CD14-positive monocyte (primary cell): Measurements from ENCODE around the gene MS4A12. TPM values are rescaled to one million over a fixed set of nuclear protein-coding genes. Genes with fewer than 3 reads are reported as not detected.

Experiments
- DNase-seq, 3 donors: peaks; one replicate each; pipeline ENCODE4 v3.0.0-alpha.2; 2011 to 2022
- H2AFZ ChIP-seq: 2 replicates; pipeline ENCODE4 v1.6.0; 2012; ENCODE audit warnings: mild to moderate bottlenecking, low read depth, low read length, inconsistent platforms; ENCODE audit not compliant: insufficient read depth, poor library complexity, severe bottlenecking
- H3K27ac ChIP-seq, 2 donors: 1 replicate in 1 of 2; 2 replicates in 1 of 2; pipeline ENCODE4 v1.5.1; 2012 to 2013; ENCODE audit warnings: low read length in 2 of 2, control low read depth in 1 of 2, inconsistent platforms in 1 of 2, low read depth in 1 of 2, mild to moderate bottlenecking in 1 of 2
- H3K27me3 ChIP-seq, 2 donors: one replicate each; pipeline versions ENCODE4 v1.6.0 to v1.6.1; 2011 to 2013; ENCODE audit warnings: low read length in 2 of 2; ENCODE audit not compliant: control insufficient read depth in 2 of 2, insufficient read depth in 2 of 2
- H3K36me3 ChIP-seq, 2 donors: replicated peaks in 1 of 2; 1 replicate in 1 of 2; 2 replicates in 1 of 2; pipeline versions ENCODE4 v1.5.1 to v1.6.1; 2012 to 2013; ENCODE audit warnings: low read length in 2 of 2, control low read depth in 1 of 2, inconsistent platforms in 1 of 2, mild to moderate bottlenecking in 1 of 2; ENCODE audit not compliant: insufficient read depth in 2 of 2, control insufficient read depth in 1 of 2
- H3K4me1 ChIP-seq, 2 donors: 1 replicate in 1 of 2; 2 replicates in 1 of 2; pipeline versions ENCODE4 v1.5.1 to v1.6.1; 2012 to 2013; ENCODE audit warnings: low read length in 2 of 2, control low read depth in 1 of 2, inconsistent platforms in 1 of 2, mild to moderate bottlenecking in 1 of 2, moderate library complexity in 1 of 2; ENCODE audit not compliant: insufficient read depth in 2 of 2, control insufficient read depth in 1 of 2
- H3K4me2 ChIP-seq: replicated peaks from 2 replicates; pipeline ENCODE3; 2012; ENCODE audit warnings: low read length, moderate library complexity, mild to moderate bottlenecking; ENCODE audit not compliant: poor library complexity, severe bottlenecking; ENCODE audit errors: extremely low read depth
- H3K4me3 ChIP-seq, 3 experiments: fragments of 200-600 bp in 1 of 3; sonication (generic) in 1 of 3; replicated peaks in 1 of 3; 1 replicate in 2 of 3; 2 replicates in 1 of 3; pipeline ENCODE4 v1.5.1; 2011 to 2013; ENCODE audit warnings: low read length in 3 of 3, mild to moderate bottlenecking in 3 of 3, control low read depth in 2 of 3, low read depth in 2 of 3, inconsistent platforms in 1 of 3, moderate library complexity in 1 of 3
- H3K79me2 ChIP-seq: 2 replicates; pipeline ENCODE4 v1.6.0; 2012; ENCODE audit warnings: mild to moderate bottlenecking, control low read depth, inconsistent platforms, low read length, moderate library complexity; ENCODE audit not compliant: insufficient read depth
- H3K9ac ChIP-seq: 2 replicates; pipeline ENCODE4 v1.6.0; 2017; ENCODE audit warnings: low read length, mild to moderate bottlenecking; ENCODE audit not compliant: insufficient read depth, poor library complexity, severe bottlenecking
- H3K9me3 ChIP-seq, 2 donors: replicated peaks in 1 of 2; 1 replicate in 1 of 2; 2 replicates in 1 of 2; pipeline versions ENCODE4 v1.5.1 to v1.6.1; 2012 to 2013; ENCODE audit warnings: low read length in 2 of 2, control low read depth in 1 of 2; ENCODE audit not compliant: control insufficient read depth in 1 of 2, insufficient read depth in 1 of 2
- H4K20me1 ChIP-seq: 2 replicates; pipeline ENCODE4 v1.6.0; 2012; ENCODE audit warnings: mild to moderate bottlenecking, low read length, control low read depth, moderate library complexity; ENCODE audit not compliant: insufficient read depth
- H3K27ac Mint-ChIP-seq, 7 donors: one replicate each; pipeline ENCODE4 v1.8.0; 2020; ENCODE audit warnings: mild to moderate bottlenecking in 7 of 7, mixed read lengths in 7 of 7, moderate library complexity in 6 of 7, inconsistent platforms in 2 of 7
- H3K27me3 Mint-ChIP-seq, 3 donors: one replicate each; pipeline ENCODE4 v1.8.0; 2021 to 2022; ENCODE audit warnings: low read depth in 3 of 3, mild to moderate bottlenecking in 3 of 3, mixed read lengths in 3 of 3, moderate library complexity in 3 of 3, inconsistent platforms in 1 of 3
- H3K36me3 Mint-ChIP-seq, 2 donors: one replicate each; pipeline ENCODE4 v1.8.0; 2020; ENCODE audit warnings: mixed read lengths in 2 of 2, inconsistent platforms in 1 of 2, mild to moderate bottlenecking in 1 of 2
- H3K4me1 Mint-ChIP-seq: one replicate; pipeline ENCODE4 v1.8.0; 2020; ENCODE audit warnings: mild to moderate bottlenecking, mixed read lengths
- H3K4me3 Mint-ChIP-seq, 2 donors: one replicate each; pipeline ENCODE4 v1.8.0; 2020; ENCODE audit warnings: mild to moderate bottlenecking in 2 of 2, mixed read lengths in 2 of 2, moderate library complexity in 1 of 2
- H3K9me3 Mint-ChIP-seq, 7 donors: one replicate each; pipeline ENCODE4 v1.8.0; 2020 to 2022; ENCODE audit warnings: mixed read lengths in 7 of 7, mild to moderate bottlenecking in 6 of 7, moderate library complexity in 6 of 7, inconsistent platforms in 2 of 7
- WGBS: methylation state at CpG from one replicate; pipeline ENCODE4 v1.1.5; 2013; ENCODE audit warnings: missing lambda C conversion rate; ENCODE audit not compliant: insufficient coverage; 5-methylcytosine and 5-hydroxymethylcytosine counted together
- intact Hi-C, 2 donors: fragments of 100-400 bp; cut with micrococcal nuclease; formaldehyde crosslinking; loops; one replicate each; pipeline versions ENCODE4 v1.15.0 to v1.15.1; 2023
- polyA plus RNA-seq, 3 donors: library from polyadenylated mRNA; depleted of rRNA in 1 of 3; unstranded in 2 of 3; stranded (reverse) in 1 of 3; fragments of 300-500 nt in 2 of 3; fragments of >200 nt in 1 of 3; fragmentation: Illumina TruSeq in 2 of 3; gene quantifications; 1 replicate in 2 of 3; 2 replicates in 1 of 3; pipeline ENCODE4 v1.2.3, GENCODE V29; 2012 to 2021
- TF ChIP-seq, protein P1 (sequence below): fragments of 200-600 bp; IDR thresholded peaks from one replicate; pipeline ENCODE4 v1.8.0; 2022; ENCODE audit warnings: antibody characterized with exemption, mild to moderate bottlenecking

Gene MS4A12
- polyA plus RNA-seq, 3 donors = not detected

DNA sequence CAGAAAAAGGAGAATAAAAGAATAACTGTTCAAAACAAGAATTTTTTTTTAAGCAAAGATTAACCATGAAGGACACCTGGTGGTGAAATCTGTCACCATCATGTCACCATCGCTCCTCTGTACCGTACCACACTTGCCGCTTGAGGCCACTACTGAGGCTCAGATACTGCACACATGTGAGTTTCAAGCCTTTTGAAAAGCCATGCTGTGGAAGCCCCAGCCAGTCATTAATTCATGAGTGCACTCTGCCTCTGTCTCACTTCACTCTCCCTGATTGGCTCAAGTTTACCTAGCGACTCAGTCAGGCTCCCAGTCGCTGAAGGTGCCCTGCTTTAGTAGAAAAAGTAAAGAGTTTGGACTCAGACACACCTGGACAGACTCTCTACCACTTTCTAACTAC, 6.6 kb upstream of the MS4A12 start:
- Mint-ChIP-seq H3K36me3 (no peaks in the 10 kb centered on the region), H3K9me3 (peaks cover 2 to 11% (median 8%) of the 10 kb centered on the region in 7 donors), H3K27ac (peak overlapping the region in 1 of 7 donors; percentile 54), H3K27me3 (no peaks in the 10 kb centered on the region), H3K4me1 (peaks cover 28% of the 10 kb centered on the region), H3K4me3 (no peak overlapping the region)
- DNase-seq = peak; percentile 32 to 65 (median 55)
- H3K9ac ChIP-seq = no peak overlapping the region
- no peak overlapping the region for H3K27ac ChIP-seq
- H3K9me3 ChIP-seq = peaks cover 0 to 5% of the 10 kb centered on the region in 2 donors
- no peak overlapping the region for H2AFZ ChIP-seq
- WGBS = 82% methylated on average over 3 of the region's 5 CpGs
- no peaks in the 10 kb centered on the region for H4K20me1 ChIP-seq
- TF ChIP-seq, protein P1, sequence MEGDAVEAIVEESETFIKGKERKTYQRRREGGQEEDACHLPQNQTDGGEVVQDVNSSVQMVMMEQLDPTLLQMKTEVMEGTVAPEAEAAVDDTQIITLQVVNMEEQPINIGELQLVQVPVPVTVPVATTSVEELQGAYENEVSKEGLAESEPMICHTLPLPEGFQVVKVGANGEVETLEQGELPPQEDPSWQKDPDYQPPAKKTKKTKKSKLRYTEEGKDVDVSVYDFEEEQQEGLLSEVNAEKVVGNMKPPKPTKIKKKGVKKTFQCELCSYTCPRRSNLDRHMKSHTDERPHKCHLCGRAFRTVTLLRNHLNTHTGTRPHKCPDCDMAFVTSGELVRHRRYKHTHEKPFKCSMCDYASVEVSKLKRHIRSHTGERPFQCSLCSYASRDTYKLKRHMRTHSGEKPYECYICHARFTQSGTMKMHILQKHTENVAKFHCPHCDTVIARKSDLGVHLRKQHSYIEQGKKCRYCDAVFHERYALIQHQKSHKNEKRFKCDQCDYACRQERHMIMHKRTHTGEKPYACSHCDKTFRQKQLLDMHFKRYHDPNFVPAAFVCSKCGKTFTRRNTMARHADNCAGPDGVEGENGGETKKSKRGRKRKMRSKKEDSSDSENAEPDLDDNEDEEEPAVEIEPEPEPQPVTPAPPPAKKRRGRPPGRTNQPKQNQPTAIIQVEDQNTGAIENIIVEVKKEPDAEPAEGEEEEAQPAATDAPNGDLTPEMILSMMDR = peak; percentile 80
- H3K27me3 ChIP-seq = no peaks in the 10 kb centered on the region
- no peak overlapping the region for H3K4me3 ChIP-seq
- H3K36me3 ChIP-seq = no peaks in the 10 kb centered on the region
- H3K4me2 ChIP-seq = no peak overlapping the region
- H3K79me2 ChIP-seq = no peaks in the 10 kb centered on the region
- intact Hi-C loops = loop anchor here (10.0 kb wide), 1 partner anchor 221 kb away; no protein-coding TSS in a partner anchor
- peaks cover 21 to 26% of the 10 kb centered on the region in 2 donors for H3K4me1 ChIP-seq

DNA sequence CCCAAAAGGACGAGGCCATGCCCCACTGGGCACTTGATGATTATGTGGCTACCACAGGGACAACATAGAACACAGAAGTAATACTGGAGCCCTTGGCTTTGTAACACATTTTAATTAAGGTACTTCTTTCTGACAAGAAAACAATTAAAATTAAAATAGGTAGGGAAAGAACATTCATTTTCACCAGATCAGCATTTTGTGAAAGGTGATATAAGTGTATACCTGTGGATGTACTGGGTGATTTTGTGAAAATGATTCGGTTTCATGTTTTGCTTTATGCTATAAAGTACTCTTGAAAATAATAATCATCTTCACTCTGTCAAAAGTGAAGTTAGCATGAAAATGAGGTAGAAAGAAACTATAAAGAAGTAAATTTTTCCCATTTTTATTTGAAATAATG, 876 bp downstream of the MS4A12 start:
- WGBS = no CpG with 5 or more reads among the region's 2 CpGs
- intact Hi-C loops = no loop called here
- TF ChIP-seq, protein P1 = no peak

More for the DNA sequence above, 876 bp downstream of the MS4A12 start:
- no peak overlapping the region for H3K9ac ChIP-seq
- peaks cover 2 to 6% of the 10 kb centered on the region in 2 donors for H3K4me1 ChIP-seq
- H3K4me3 ChIP-seq = no peak overlapping the region
- no peak overlapping the region for H3K27ac ChIP-seq
- H3K79me2 ChIP-seq = no peaks in the 10 kb centered on the region
- H3K36me3 Mint-ChIP-seq = no peaks in the 10 kb centered on the region
- H2AFZ ChIP-seq = no peak overlapping the region
- H3K4me1 Mint-ChIP-seq = peaks cover 5% of the 10 kb centered on the region
- H3K4me3 Mint-ChIP-seq = no peak overlapping the region
- no peak overlapping the region for H3K4me2 ChIP-seq
- peaks cover 0 to 2% of the 10 kb centered on the region in 2 donors for H3K27me3 ChIP-seq
- no peak for DNase-seq
- H3K9me3 Mint-ChIP-seq = peaks cover 0 to 4% (median 2%) of the 10 kb centered on the region in 7 donors
- peaks cover 0 to 5% (median 2%) of the 10 kb centered on the region in 3 donors for H3K27me3 Mint-ChIP-seq
- no peaks in the 10 kb centered on the region for H4K20me1 ChIP-seq
- no peaks in the 10 kb centered on the region for H3K36me3 ChIP-seq
- H3K9me3 ChIP-seq = peaks cover 0 to 3% of the 10 kb centered on the region in 2 donors
- H3K27ac Mint-ChIP-seq = no peak overlapping the region
